Embryonic facial prominence (tissue), 1 donor: ENCODE measurements around the gene AFF1.
"Not testable (repeated sequence)": the region's sequence is repeated elsewhere in the genome, so short reads cannot be mapped to it uniquely, and the experiment has no call there.

Experiments used
- DNase-seq: peaks from one replicate; pipeline ENCODE4 v3.0.0-alpha.2; 2016; ENCODE audit errors: extremely low spot score

AFF1 gene

GRCh38 chr4:87081826-87082225, 147.0 kb downstream of the AFF1 start:
- DNase-seq: no peak

- not testable (repeated sequence) for DNase-seq
Observed at GRCh38 chr4:87085732-87086131, 150.9 kb downstream of the AFF1 start.

GRCh38 chr4:87086143-87086805, 151.5 kb downstream of the AFF1 start:
- DNase-seq: no peak

DNA sequence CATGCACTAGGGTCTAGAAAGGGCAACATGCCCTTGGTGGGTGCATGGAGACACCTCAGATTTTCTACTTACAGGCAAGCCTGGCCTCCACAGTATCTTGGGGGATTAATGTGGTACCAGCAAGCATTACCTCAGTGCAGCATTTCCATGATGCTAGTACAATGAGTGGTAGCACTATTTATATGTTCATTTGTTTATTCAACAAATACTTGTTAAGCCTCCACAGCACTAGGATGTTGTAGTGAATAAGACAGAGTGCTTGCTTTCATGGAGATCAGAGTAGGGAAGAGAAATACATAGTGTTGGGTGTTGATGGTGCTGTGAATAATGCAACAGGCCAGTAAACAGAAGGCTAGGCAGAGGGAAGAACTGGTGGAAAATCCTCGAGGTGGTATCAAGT, 152.2 kb downstream of the AFF1 start:
- no peak for DNase-seq

- no peak for DNase-seq
Observed at GRCh38 chr4:87087420-87087819, 152.6 kb downstream of the AFF1 start.

DNA sequence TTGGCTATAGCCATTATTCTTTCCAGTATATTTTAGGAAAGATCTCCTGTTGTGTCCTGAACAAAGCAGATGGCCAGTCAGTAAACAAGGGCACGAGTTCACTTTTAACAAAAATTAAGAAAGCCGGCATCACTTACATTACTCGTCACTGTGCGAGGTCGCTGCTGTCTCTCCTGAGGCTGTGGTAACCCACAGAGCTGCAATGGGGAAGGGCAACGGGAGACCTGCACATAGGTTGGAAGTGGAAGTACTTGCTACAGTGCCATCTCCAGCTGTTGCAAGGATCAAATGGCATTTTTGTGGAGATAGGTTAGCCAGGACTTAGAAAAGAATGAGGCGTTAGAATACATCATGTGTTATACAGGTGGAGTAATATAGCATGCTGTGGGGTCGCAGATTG, 153.4 kb downstream of the AFF1 start:
- DNase-seq: no peak

DNA sequence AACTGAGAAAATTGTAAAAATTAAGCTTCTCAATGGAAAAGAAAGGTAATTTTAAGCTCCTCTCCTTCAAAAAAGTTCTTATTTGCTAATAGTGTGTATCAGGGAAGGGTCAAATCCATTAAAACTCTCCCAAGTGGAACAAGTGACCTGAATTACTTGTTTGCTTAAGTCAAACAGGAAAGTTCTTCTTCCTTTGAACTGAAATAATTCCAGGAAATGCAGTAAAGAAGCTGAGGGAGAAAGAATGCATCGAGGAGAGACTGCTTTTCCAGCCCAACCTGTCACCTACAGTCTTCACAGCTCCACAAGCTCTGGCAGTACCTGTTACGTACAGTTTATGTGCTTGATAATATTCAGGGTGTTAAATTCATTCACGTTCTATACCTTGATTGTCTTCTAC, 154.6 kb downstream of the AFF1 start:
- DNase-seq: no peak

- DNase-seq: no peak
Observed at GRCh38 chr4:87090305-87090704, 155.5 kb downstream of the AFF1 start.

GRCh38 chr4:87092389-87093141, 157.8 kb downstream of the AFF1 start:
- DNase-seq: no peak

DNA sequence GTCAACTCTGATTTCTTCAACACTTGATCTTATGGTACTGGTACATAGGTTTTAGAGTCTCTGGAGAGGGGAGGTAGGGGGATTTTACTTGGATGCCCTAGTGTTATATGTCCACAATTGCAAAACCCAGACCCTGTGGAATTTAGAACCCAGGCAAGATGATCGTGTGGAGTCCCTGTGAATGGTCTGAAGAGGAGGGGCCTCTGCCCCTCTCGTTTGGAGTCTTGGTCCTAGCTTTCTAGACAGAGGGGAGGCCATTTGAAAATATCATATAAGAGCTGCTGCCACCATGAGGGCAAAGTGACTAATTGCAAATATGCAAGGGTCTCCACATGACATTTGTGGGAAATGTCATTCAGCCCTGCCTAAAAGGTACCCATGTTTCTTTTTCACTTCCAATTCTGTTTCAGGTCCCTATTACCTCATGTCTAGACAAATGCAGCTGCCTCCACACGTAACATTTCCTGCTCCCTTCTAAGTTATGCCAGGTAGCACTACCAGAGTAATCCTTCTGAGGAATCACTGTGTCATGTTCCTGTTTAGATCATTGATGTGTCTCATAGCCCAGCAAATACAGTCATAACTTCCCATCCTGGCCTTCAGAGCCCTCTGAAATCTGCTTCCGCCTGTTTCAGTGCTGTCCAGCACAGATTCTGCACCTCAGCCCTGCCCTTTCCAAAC, 158.8 kb downstream of the AFF1 start:
- DNase-seq: no peak

DNA sequence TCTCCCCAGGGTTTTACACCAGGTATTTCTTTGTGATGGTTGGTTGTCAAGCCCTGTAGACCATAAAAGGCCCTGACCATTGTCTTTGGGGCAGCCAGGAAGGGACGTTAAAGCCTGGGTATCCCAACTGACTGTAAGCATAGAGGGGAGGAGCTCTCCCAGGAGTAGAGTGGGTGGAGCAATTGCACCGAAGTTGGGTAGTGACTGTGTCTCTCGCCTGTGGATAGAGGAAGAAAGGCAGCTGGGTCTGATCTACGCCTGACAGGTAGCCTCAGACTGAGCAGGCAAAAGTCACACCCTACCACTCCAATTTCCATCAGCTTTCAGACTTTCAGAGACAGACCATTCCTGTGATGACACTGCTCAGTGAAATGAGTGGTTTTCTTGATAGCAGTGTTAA, 162.3 kb downstream of the AFF1 start:
- no peak for DNase-seq

GRCh38 chr4:87100168-87100567, 165.4 kb downstream of the AFF1 start:
- no peak for DNase-seq

DNA sequence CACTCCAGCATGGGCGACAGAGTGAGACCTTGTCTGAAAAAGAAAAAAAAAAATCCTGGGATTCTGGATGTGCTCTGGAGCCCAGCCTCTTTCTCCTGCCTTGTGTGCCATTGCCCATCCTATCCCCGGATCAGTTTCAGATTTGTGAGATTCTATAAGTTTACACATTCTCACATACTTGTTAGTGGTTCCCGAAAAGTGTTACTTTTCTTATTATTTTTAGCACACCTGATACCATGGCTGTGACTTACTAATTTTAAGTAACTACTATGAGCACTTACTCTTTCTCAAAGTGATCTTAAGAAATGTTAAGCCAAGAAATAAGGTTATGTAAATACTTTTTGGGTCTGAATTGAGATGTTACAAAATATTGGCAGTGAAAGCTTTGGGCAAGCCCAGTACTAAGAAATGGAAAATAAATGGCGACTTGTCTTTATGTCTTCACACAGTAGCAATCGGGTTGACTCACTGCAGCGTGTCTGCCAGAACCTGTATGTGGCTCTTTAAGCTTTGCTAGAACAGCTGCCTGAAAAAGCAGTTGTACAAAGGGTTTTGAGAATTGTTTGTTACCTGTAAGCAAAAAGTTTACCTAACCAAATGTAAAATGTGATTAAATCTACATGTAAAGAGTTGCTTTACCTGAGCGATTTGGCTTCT, 166.9 kb downstream of the AFF1 start:
- DNase-seq: no peak

DNA sequence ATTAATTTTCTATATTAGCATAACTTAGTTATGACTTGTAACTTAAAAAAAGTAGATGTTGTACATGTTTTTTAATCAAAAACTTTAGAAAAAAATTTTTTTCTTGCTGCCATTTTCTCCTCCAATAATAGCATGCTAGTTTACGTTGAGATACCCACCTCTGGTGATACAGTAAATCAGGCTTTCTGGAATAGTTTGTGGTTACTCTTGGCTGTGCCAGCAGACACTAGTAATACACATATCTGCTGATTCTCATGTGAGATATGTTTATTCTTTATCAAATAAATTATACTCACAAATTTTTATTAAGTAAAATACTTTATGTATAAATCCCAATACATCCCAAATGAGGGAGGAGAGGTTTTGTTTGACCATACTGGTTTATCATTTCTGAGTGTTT, 168.3 kb downstream of the AFF1 start:
- DNase-seq: no peak

GRCh38 chr4:87103691-87104187, 168.9 kb downstream of the AFF1 start:
- no peak for DNase-seq

DNA sequence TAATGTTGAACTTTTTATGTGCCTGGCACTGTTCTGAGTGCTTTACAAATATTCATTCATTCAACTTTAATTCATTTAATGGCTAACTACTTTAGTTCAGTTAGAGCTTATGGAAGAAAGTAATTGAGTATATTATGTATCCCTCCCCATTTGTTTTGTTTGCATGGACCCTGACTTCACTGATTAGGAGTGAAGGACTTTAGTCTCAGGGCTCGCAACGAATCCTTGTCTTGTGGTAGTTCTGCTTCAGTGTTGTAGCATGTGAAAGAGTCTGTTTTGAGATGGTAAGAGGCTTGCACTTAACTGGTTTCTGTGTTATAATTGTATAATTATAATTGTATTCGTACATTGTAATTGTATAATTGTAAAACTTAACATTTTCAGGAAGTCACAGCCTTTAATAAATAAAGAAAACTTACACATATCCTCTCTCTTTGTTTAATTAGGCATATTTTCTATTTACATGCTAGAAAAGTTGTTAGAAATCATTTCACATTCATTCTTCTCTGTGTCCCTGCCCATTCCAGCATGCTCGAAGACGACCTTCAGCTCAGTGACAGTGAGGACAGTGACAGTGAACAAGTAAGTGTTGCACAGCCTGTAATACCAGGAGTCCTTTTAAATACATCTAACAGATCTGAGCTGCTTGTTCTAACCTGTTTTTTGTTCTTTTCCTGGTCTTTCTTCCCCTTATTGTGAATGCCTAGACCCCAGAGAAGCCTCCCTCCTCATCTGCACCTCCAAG, 170.5 kb downstream of the AFF1 start:
- no peak for DNase-seq

DNA sequence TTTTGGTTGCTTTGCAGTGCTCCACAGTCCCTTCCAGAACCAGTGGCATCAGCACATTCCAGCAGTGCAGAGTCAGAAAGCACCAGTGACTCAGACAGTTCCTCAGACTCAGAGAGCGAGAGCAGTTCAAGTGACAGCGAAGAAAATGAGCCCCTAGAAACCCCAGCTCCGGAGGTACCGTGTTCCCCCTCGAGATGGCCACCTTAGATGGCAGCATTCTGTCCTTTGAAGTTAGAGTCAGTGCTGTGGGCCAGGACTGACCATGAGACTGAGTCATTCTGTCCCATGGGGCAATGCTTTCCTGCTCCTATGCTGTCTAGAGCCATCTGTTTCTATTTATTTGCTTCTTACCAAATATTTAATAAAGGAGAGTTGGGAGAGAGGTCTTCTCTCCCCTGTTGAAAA, 173.3 kb downstream of the AFF1 start:
- no peak for DNase-seq

- DNase-seq: no peak
Observed at GRCh38 chr4:87109121-87109520, 174.3 kb downstream of the AFF1 start.

DNA sequence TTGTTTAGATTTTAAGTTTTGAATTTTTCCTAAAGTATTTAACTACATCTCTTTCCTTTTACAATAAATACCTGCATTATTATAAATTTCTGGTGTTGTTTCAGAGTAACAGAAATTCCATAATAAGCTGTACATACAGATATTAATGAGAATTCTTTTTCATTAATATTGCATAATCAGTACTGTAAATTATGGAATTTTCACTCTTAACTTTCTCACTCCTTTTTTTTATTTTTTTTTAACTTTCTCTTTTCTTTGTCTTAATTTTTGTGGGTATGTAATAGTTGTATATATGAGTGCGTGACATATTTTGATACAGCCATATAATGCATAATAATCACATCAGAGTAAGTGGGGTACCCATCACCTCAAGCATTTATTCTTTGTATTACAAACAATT, 175.1 kb downstream of the AFF1 start:
- no peak for DNase-seq

DNA sequence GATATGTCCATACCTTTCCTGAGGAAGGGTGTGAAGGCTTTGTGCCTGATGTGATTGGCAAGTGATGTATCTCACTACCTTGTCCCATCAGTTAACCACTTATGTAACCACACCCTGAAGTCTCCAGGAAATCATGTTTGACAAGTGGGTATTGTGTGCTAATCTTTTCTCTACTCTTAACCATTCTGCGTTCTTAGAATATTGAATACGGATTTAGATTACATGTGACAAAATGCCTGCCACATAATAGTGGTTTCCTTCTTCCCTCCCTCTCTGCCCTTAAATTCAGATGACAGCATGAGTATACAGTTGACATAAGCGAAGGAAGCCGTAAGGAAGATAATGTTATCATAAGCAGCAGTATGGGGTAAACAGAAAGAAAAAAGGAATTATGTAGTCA, 177.3 kb downstream of the AFF1 start:
- no peak for DNase-seq

- no peak for DNase-seq
Observed at GRCh38 chr4:87114245-87115062, 179.6 kb downstream of the AFF1 start.
